ENCODE measurements around the gene RSAD2.
"Not testable (repeated sequence)": the region's sequence is repeated elsewhere in the genome, so short reads cannot be mapped to it uniquely, and the experiment has no call there.

Gene RSAD2

DNA sequence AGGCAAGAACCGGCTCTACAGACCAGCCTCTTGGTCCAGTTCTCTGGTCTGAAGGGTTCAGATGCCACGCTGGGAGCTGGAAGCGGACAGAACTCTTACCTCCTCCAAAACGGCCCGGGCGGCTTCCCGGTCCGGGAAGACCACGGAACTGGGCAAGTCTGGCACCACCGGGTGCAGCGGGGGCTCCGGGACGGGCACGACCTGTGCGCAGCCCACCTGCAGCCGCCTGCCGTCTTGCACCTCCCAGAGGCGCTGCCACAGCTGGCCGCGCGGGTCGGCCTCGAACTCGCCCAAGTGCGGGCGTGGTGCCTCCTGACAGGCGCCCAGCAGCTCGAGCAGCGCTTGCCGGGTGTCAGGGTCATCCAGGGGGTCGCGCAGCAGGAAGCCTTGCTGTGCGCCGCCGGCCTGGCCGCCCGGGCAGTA is 12.6 kb upstream of the RSAD2 start:
- peak; percentile 57 for DNase-seq

DNA sequence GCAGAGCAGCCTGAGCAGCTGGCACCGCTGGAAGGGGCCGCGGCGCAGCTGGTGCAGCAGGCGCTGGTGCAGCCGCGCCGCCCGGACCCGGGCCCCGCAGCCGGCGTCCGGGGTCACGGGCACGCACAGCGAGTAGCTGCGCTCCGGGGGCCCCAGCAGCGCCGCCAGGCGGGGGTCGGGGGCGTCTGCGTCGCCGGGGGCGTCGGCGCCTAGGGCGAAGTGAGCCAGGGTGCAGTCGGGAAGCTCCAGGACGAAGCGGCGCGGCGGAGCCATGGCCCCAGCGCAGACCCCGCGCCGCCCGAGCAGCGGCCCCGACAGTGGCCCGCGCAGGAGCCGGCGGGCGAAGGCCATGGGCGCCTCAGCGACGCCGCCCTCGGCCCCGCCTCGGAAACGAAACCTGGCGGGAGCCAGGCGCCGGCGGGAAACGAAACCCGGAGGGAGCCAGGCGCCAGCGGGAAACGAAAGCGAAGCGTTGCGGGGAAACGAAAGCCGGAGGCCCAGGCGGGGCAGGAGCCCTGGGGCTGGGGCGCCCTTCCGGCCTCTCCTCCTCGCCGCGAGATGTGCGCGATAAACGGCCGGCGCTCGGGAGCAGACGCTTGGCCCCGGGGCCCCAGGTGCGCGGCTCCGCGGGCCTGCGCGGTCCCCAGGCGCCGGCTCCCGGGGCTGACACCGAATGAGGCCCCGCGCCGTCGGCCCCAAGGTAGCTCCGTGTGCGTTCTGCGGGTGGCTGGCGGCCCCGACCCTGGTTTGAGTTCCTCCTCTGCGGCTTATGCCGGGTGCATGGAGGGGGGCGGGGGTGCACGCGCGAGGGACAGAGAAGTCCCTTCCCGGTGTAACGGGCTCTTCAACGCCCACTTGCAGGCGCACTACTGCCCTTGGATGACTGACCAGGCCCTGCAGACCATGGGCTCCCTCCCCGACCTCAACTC is 12.0 kb upstream of the RSAD2 start, which contains the start of gene CMPK2:
Gene CMPK2, minus strand, starts transcription at position 562 of the 929 bp plus-strand sequence. Its CDS starts 211 bp downstream, at position 351.
- peak; percentile 79 for DNase-seq

GRCh38 chr2:6866275-6866671 is 11.3 kb upstream of the RSAD2 start:
- no peak for DNase-seq

GRCh38 chr2:6866982-6867381 is 10.6 kb upstream of the RSAD2 start:
- no peak for DNase-seq

DNA sequence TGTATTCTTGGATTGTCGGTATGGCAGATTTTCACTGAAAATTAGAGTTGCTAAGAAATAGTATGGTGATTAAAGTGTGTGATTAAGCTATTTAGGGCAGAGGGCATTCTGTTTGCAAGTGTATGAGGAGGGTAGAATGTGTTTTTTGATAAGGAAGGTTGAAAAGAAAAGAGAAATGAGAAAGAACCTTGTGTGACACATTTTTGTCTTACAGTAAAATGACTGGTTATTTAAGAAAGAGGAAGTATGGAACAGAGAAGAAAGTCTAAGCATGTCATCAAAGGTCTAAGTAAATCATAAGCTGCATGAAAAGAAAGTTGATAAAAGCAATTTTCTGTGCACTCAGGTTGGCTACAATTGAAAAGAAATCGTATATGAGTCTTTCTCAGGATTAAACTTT is 5.2 kb upstream of the RSAD2 start:
- no peak for DNase-seq

DNA sequence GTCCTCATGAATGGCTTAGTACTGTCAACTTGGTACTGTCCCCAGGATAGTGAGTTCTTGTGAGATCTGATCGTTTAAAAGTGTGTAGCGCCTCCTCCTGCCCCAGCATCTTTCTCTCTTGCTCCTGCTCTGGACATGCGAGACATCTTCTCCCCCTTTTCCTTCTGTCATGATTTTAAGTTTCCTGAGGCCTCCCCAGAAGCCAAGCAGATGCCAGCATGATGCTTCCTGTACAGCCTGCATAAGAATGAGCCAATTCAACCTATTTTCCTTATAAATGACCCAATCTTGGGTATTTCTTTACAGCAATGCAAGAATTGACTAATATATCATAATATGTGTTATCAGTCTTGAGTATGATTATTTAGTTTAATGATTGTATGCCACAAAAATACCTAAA is 3.5 kb upstream of the RSAD2 start:
- no peak for DNase-seq

DNA sequence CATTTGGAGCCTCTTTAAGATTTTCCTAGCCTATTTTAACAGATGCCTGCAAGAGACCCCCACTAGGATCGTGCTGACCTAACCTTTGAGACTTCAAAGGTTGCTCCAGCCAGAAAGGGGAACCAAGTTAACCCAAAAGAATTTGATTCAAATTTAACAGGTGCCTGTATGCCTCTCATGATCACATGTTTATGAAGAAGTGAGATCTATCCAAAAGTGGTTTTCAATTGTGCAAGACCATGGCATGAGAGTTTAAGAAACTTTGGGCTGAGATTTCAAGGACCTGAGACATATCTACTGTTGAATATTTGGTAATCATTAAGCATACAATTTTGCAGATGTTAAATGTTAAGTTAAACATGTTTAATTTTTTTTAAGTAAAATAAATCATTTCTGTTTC is 1.3 kb upstream of the RSAD2 start:
- DNase-seq = no peak

- no peak for DNase-seq
Measured at GRCh38 chr2:6878549-6878948, 972 bp downstream of the RSAD2 start.

DNA sequence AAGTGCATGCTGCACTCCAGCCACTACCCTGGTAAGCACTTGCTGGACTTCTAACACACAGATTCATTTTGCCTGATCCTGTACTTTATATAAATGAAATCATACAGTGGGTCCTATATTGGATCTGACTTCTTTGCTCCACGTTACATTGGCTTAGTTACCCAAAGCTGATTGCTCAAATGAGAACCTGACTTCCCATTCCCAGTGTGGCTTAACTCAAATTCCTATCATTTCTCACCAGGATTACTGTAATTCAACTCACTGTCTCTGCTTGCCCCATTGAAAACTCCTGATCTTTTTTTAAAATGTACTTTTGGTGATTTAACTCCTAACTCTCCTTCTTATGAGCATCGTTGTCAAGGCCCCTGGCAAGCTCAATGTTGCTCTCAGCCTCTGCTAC is 1.4 kb downstream of the RSAD2 start:
- no peak for DNase-seq

DNA sequence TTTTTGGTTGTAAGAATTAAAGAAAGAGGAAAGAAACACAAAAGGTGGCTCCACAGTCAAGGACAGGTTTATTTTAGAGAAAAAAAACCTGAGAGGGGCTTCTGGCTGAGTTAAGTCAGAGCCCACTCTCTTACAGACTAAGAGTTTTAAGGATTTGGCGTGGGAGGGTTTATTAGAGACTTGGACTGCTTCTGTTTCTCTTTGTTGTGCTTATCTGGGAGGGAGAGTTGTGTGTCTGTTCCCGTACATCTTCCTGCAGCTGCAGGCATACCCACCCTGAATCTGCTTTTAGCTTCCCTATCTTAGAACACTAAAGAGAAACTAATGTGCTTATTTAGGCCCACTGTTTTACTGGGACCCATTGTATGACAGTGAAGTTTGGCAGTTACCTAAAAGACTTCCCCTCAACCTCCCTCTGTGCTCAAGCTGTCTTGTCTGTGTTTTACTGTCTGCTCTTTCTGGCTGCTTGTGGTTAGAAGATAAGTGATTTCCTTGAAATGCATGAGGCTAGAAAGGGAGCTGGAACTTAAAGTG is 2.7 kb downstream of the RSAD2 start:
- DNase-seq = no peak

GRCh38 chr2:6881046-6881445 is 3.5 kb downstream of the RSAD2 start:
- no peak for DNase-seq

DNA sequence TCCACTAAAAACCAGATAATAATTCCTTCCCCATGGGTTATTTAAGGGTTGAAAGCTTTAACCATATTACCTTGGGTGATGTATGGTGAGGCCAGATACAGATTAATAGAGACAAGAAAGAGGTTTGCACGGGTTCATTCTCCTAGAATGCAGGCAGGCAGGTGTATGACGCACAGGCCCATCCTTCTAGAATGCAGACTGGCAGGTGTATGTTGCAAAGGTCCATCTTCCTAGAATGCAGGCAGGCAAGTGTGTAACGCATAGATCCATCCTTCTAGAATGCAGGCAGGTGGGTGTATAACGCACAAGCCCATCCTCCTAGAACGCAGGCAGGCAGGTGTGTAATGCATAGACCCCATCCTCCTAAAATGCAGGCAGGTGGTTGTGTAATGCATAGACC is 3.9 kb downstream of the RSAD2 start:
- DNase-seq = no peak

DNA sequence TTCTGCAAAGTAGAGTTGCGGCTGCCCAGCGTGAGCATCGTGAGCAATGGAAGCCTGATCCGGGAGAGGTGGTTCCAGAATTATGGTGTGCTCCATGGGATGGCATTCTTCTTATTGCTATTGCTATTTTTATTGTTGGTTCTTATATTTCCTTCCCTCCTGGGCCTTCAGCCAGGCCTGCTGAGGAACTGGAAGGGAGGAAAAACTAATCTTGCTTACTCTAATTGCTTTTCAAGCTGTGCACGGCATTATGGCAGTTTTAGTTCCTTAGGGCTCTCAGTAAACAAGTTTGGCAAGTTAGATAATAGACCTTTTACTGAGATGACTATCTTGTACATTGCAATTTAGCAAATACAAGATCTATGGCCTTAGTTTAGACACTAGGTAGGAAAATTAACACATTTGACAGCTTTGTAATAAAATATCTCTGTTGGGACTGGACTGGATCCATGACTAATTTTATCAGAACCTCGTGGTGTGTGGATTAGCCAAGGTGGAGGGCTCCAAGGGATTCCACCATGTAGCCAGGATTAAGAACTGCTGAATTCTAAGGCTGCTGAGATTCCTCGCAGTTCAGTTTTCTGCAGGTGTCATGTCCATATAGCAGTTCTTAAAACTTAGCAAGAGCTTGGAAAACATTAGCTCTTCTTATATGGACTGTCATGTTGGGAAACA is 6.0 kb downstream of the RSAD2 start:
- no peak for DNase-seq

GRCh38 chr2:6885551-6885950 is 8.0 kb downstream of the RSAD2 start:
- no peak for DNase-seq

- no peak for DNase-seq
Measured at GRCh38 chr2:6885968-6886367, 8.4 kb downstream of the RSAD2 start.

GRCh38 chr2:6887751-6888192 is 10.2 kb downstream of the RSAD2 start:
- no peak for DNase-seq

DNA sequence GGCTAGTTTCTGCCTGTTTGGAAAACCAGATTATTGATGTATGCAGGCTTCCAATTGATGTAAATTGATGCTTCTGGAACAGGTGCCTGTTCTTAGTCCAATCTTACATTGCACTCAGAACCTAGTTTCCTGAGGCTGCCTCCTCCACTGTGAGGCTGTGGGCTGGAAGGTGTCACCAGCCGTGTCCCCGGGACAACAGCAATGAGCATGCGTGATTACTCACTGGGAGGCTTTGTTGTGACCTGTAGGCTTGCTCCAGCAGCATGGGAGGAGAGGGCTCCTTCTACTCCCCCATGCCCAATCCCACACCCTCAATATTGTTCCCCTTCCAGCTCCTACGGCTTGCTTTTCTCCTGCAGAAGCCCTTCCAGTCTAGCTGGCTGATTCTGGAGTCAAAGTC is 11.1 kb downstream of the RSAD2 start:
- no peak for DNase-seq

- DNase-seq = no peak
Measured at GRCh38 chr2:6893876-6894482, 16.4 kb downstream of the RSAD2 start.

- no peak for DNase-seq
Measured at GRCh38 chr2:6896930-6897759, 19.6 kb downstream of the RSAD2 start.

DNA sequence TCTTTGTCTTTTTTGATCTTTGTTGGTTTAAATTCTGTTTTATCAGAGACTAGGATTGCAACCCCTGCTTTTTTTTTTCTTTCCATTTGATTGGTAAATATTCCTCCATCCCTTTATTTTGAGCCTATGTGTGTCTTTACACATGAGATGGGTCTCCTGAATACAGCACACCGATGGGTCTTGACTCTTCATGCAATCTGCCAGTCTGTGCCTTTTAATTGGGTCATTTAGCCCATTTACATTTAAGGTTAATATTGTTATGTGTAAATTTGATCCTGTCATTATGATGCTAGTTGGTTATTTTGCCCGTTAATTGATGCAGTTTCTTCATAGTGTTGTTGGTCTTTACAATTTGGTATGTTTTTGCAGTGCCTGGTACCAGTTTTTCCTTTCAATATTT is 25.0 kb downstream of the RSAD2 start:
- DNase-seq = not testable (repeated sequence)

- no peak for DNase-seq
Measured at GRCh38 chr2:6905668-6906067, 28.1 kb downstream of the RSAD2 start.

GRCh38 chr2:6906165-6906741 is 28.7 kb downstream of the RSAD2 start:
- no peak for DNase-seq

Data from activated CD4-positive, CD25-positive, alpha-beta regulatory T cell treated with anti-CD3 and anti-CD28 coated beads, Interleukin-2, amount 50 U/mL, for 72 hours (primary cell).